PC-9 (cell line): Measurements from ENCODE around the gene HMGB1.

Experiments used
- EZH2 ChIP-seq: fragments of 200-600 bp; sonication (generic); IDR thresholded peaks from 2 replicates; pipeline ENCODE4 v1.8.0; 2017; ENCODE audit warnings: antibody characterized with exemption, low read depth
- TF ChIP-seq, protein P1 (sequence below): fragments of 200-600 bp; sonication (generic); conservative IDR thresholded peaks from 2 replicates; pipeline ENCODE4 v1.6.1; 2017; ENCODE audit warnings: mixed run types, antibody characterized with exemption, mild to moderate bottlenecking, moderate library complexity

DNA sequence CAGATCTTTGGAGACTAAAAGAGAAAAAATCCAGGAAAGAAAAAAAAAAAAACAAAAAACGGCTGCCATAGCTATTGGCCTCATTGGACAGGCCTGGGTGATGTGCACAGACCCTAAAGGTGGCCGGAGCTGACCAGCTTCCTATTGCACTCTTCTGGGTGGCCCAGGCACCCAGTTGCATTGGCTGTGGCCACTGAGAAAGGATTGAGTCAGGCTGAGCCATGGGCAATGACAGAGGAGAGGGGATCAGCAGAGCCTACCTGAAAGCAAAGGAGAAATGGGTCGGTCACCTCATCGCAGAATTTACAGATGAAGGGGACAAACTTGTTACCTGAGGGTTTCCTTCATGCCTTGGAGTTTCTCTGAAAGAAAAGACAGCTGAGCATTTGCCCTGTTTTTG, 17.3 kb downstream of the HMGB1 start:
- TF ChIP-seq, protein P1, sequence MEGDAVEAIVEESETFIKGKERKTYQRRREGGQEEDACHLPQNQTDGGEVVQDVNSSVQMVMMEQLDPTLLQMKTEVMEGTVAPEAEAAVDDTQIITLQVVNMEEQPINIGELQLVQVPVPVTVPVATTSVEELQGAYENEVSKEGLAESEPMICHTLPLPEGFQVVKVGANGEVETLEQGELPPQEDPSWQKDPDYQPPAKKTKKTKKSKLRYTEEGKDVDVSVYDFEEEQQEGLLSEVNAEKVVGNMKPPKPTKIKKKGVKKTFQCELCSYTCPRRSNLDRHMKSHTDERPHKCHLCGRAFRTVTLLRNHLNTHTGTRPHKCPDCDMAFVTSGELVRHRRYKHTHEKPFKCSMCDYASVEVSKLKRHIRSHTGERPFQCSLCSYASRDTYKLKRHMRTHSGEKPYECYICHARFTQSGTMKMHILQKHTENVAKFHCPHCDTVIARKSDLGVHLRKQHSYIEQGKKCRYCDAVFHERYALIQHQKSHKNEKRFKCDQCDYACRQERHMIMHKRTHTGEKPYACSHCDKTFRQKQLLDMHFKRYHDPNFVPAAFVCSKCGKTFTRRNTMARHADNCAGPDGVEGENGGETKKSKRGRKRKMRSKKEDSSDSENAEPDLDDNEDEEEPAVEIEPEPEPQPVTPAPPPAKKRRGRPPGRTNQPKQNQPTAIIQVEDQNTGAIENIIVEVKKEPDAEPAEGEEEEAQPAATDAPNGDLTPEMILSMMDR, result no peak
- no peak for TF ChIP-seq EZH2
